ENCODE measurements around the gene UQCC5. TPM values are rescaled to one million over a fixed set of nuclear protein-coding genes. Genes with fewer than 3 reads are reported as not detected.

UQCC5 gene
- total RNA-seq, 1 donor from 2014 or later = 13.7 TPM

DNA sequence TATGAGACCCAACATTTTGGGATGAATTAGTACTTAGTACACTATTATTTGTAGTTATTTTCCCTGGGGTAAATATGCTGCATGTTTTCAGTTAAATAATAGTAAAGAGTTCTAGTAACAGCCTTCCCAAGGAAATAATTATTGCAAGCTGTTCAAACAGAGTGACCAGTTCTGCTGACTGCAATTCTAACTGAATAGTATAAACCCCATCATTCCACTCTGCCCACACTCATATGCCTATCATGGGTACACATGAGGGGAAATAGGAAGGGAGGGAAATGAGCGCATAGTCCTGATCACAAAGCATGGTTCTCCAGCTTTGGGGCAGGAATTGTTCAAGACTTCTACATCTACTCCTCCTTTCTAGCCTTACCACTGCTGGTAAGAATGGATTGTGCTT lies 18.7 kb downstream of the UQCC5 start:
- no peaks in the 10 kb centered on the region for H3K36me3 Mint-ChIP-seq (ENCODE audit: unreplicated experiment)
- TF ChIP-seq, protein P1, sequence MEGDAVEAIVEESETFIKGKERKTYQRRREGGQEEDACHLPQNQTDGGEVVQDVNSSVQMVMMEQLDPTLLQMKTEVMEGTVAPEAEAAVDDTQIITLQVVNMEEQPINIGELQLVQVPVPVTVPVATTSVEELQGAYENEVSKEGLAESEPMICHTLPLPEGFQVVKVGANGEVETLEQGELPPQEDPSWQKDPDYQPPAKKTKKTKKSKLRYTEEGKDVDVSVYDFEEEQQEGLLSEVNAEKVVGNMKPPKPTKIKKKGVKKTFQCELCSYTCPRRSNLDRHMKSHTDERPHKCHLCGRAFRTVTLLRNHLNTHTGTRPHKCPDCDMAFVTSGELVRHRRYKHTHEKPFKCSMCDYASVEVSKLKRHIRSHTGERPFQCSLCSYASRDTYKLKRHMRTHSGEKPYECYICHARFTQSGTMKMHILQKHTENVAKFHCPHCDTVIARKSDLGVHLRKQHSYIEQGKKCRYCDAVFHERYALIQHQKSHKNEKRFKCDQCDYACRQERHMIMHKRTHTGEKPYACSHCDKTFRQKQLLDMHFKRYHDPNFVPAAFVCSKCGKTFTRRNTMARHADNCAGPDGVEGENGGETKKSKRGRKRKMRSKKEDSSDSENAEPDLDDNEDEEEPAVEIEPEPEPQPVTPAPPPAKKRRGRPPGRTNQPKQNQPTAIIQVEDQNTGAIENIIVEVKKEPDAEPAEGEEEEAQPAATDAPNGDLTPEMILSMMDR (IDR thresholded peaks at IDR 0.05; ENCODE audit: partially characterized antibody, unreplicated experiment) = no peak
- H3K27me3 Mint-ChIP-seq (ENCODE audit: unreplicated experiment) = no peaks in the 10 kb centered on the region
- H3K4me1 Mint-ChIP-seq (ENCODE audit: low read depth, unreplicated experiment) = no peaks in the 10 kb centered on the region
- H3K27ac Mint-ChIP-seq (ENCODE audit: unreplicated experiment) = no peak overlapping the region
- H3K4me3 Mint-ChIP-seq (ENCODE audit: unreplicated experiment) = no peak overlapping the region
- DNase-seq = no peak
- H3K9me3 Mint-ChIP-seq (ENCODE audit: unreplicated experiment) = peaks cover 2% of the 10 kb centered on the region

GRCh38 chr3:52557011-52557960 lies 20.9 kb downstream of the UQCC5 start:
- Mint-ChIP-seq H3K9me3 (ENCODE audit: unreplicated experiment) (no peaks in the 10 kb centered on the region), H3K36me3 (ENCODE audit: unreplicated experiment) (no peaks in the 10 kb centered on the region), H3K27ac (ENCODE audit: unreplicated experiment) (no peak overlapping the region), H3K4me3 (ENCODE audit: unreplicated experiment) (no peak overlapping the region), H3K4me1 (ENCODE audit: low read depth, unreplicated experiment) (no peaks in the 10 kb centered on the region), H3K27me3 (ENCODE audit: unreplicated experiment) (no peaks in the 10 kb centered on the region)
- TF ChIP-seq, protein P1 (IDR thresholded peaks at IDR 0.05; ENCODE audit: partially characterized antibody, unreplicated experiment) = no peak
- no peak for DNase-seq

DNA sequence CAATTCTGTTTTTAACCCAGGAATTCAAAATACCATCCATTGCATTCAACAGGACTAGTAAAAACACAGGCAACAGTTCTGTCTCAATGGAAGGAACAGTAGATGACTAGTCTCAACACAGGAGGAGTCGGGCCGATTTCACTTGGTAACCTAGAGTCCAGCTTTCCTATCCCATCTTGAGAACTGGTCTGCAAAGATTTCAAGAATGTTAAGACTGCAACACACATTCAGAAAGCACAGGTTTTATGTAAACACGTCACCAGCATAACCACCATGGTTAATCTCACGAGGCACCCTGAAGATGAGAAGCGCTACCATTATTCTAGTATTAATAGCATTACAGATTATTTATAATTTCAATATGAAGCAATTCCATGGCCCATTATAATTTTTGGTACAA lies 22.0 kb downstream of the UQCC5 start:
- TF ChIP-seq, protein P1 (IDR thresholded peaks at IDR 0.05; ENCODE audit: partially characterized antibody, unreplicated experiment) = no peak
- DNase-seq = no peak
- no peak overlapping the region for H3K4me3 Mint-ChIP-seq (ENCODE audit: unreplicated experiment)
- no peaks in the 10 kb centered on the region for H3K36me3 Mint-ChIP-seq (ENCODE audit: unreplicated experiment)
- H3K4me1 Mint-ChIP-seq (ENCODE audit: low read depth, unreplicated experiment) = no peaks in the 10 kb centered on the region
- H3K9me3 Mint-ChIP-seq (ENCODE audit: unreplicated experiment) = no peaks in the 10 kb centered on the region
- H3K27me3 Mint-ChIP-seq (ENCODE audit: unreplicated experiment) = no peaks in the 10 kb centered on the region
- H3K27ac Mint-ChIP-seq (ENCODE audit: unreplicated experiment) = no peak overlapping the region

DNA sequence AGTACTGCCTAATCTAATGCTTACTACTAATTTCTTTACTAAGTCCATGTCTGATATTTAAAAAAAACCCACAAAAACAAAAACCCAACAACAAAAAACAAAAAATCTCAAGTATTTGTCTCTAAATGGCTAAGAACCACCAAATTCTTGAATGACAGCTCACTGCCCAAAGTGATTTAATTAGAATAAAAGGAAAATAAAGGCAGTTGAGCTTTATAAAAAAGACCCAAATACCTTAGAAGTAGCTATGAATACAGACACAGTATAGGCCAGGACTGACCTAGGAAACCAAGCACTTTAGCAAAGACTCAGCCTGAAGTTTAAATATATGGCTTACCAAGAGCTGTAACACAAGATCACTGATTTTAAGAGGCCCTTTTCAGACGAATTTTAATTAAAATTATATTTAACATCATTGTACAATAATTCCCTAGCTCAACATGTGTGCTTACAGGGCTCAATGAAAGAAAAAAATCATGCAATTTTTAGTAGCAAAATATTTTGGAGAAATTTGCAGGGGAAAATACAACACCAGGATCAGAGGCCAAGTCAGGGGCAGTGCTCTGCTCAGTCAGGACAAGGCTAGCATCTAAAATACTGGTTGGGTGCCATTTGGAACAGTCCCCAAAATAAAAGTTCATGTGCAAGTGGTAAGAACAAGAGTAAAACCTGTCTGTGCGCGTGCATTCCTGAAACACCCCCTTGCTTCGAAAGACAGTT lies 24.8 kb downstream of the UQCC5 start:
- TF ChIP-seq, protein P1 (IDR thresholded peaks at IDR 0.05; ENCODE audit: partially characterized antibody, unreplicated experiment) = no peak
- no peak overlapping the region for H3K27ac Mint-ChIP-seq (ENCODE audit: unreplicated experiment)
- no peak for DNase-seq
- no peaks in the 10 kb centered on the region for H3K36me3 Mint-ChIP-seq (ENCODE audit: unreplicated experiment)
- H3K27me3 Mint-ChIP-seq (ENCODE audit: unreplicated experiment) = no peaks in the 10 kb centered on the region
- H3K9me3 Mint-ChIP-seq (ENCODE audit: unreplicated experiment) = no peaks in the 10 kb centered on the region
- H3K4me1 Mint-ChIP-seq (ENCODE audit: low read depth, unreplicated experiment) = no peaks in the 10 kb centered on the region
- no peak overlapping the region for H3K4me3 Mint-ChIP-seq (ENCODE audit: unreplicated experiment)

- H3K4me1 Mint-ChIP-seq (ENCODE audit: low read depth, unreplicated experiment) = no peaks in the 10 kb centered on the region
- H3K36me3 Mint-ChIP-seq (ENCODE audit: unreplicated experiment) = no peaks in the 10 kb centered on the region
- no peaks in the 10 kb centered on the region for H3K27me3 Mint-ChIP-seq (ENCODE audit: unreplicated experiment)
- H3K9me3 Mint-ChIP-seq (ENCODE audit: unreplicated experiment) = no peaks in the 10 kb centered on the region
- H3K27ac Mint-ChIP-seq (ENCODE audit: unreplicated experiment) = no peak overlapping the region
- TF ChIP-seq, protein P1 (IDR thresholded peaks at IDR 0.05; ENCODE audit: partially characterized antibody, unreplicated experiment) = no peak
- no peak overlapping the region for H3K4me3 Mint-ChIP-seq (ENCODE audit: unreplicated experiment)
- DNase-seq = no peak
These were observed 27.6 kb downstream of the UQCC5 start for GRCh38 chr3:52563984-52564383.
